GM10248 (cell line): Measurements from ENCODE around the gene TMPRSS6.

Source experiments
- CTCF ChIA-PET: fragments of 300-600 bp; sonication (Branson Sonifier 250); formaldehyde crosslinking; extraction: SDS; loops from one replicate; lab custom pipeline; 2021; ENCODE audit warnings: antibody characterized with exemption; lab: Yijun Ruan, JAX
- POLR2A ChIA-PET: fragments of 350-650 bp; sonication (Branson Sonifier 250); formaldehyde crosslinking; extraction: SDS; loops from one replicate; lab custom pipeline; 2020; ENCODE audit warnings: antibody characterized with exemption; lab: Yijun Ruan, JAX
- DNase-seq: peaks from one replicate; pipeline ENCODE4 v3.0.0; 2012; ENCODE audit errors: extremely low spot score
- CTCF ChIP-seq: IDR thresholded peaks from 2 replicates; pipeline ENCODE4 v1.5.1; 2012; ENCODE audit warnings: mild to moderate bottlenecking, low read depth; ENCODE audit errors: extremely low read depth, missing control alignments, control extremely low read depth

The TMPRSS6 gene

GRCh38 chr22:37098976-37099591, 10.4 kb downstream of the TMPRSS6 start:
- POLR2A ChIA-PET = no interaction called here
- CTCF ChIA-PET = interaction anchor here (1.2 to 3.3 kb wide), 5 partner anchors 9 to 100 kb away, joined by 3 to 12 read pairs (median 4); no protein-coding TSS in a partner anchor
- peak; percentile 15 for TF ChIP-seq CTCF
- DNase-seq = no peak

GRCh38 chr22:37097346-37097745, 12.2 kb downstream of the TMPRSS6 start:
- no peak for DNase-seq
- ChIA-PET CTCF (no interaction called here), POLR2A (no interaction called here)
- no peak for TF ChIP-seq CTCF

GRCh38 chr22:37095113-37095512, 14.4 kb downstream of the TMPRSS6 start:
- no peak for DNase-seq
- no peak for TF ChIP-seq CTCF
- CTCF ChIA-PET = no interaction called here

GRCh38 chr22:37094239-37094638, 15.3 kb downstream of the TMPRSS6 start:
- CTCF ChIA-PET = no interaction called here
- no peak for DNase-seq
- POLR2A ChIA-PET = no interaction called here
- TF ChIP-seq CTCF = no peak

More at GRCh38 chr22:37095113-37095512, 14.4 kb downstream of the TMPRSS6 start:
- POLR2A ChIA-PET = no interaction called here

- POLR2A ChIA-PET = no interaction called here
- TF ChIP-seq CTCF = no peak
- CTCF ChIA-PET = no interaction called here
- DNase-seq = no peak
These were observed 16.5 kb downstream of the TMPRSS6 start for GRCh38 chr22:37092997-37093396.

GRCh38 chr22:37091994-37092393, 17.5 kb downstream of the TMPRSS6 start:
- CTCF ChIA-PET = no interaction called here
- POLR2A ChIA-PET = no interaction called here
- no peak for DNase-seq
- no peak for TF ChIP-seq CTCF
